Renal cortical epithelial cell (primary cell): ENCODE results near the gene HAND2. TPM values are rescaled to one million over a fixed set of nuclear protein-coding genes. Genes with fewer than 3 reads are reported as not detected.

Experiments
- DNase-seq: peaks from one replicate; pipeline ENCODE4 v3.0.0-alpha.2; 2011; ENCODE audit warnings: low read depth
- total RNA-seq: library from RNA; depleted of rRNA; stranded (reverse); fragments of >200 nt; gene quantifications from 2 replicates; pipeline ENCODE4 v1.2.3, GENCODE V29; 2014

Gene HAND2
- total RNA-seq, 1 donor from 2014 or later, result not detected

- DNase-seq, result no peak
These were observed 6.9 kb upstream of the HAND2 start for GRCh38 chr4:173536808-173537429.

DNA sequence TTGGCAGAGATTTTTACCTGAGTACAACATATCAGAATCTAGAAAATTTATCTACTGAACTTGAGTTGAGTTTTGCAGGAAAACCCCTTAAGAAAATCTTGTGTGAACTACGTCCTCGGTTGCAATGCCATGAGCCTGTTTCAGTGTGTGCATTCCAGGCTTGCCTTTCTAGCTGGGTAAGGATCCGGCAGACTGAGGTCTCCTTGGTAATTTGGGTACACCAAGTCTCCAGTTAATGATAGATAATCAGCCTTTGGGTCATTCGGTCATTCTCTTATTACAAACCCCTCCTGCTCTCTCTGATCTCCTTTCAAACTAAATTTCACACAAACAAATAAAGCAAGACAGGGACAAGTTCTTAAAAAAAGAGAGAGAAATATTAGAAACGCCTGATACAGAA, 5.9 kb upstream of the HAND2 start:
- DNase-seq, result no peak

- no peak for DNase-seq
These were observed 5.3 kb upstream of the HAND2 start for GRCh38 chr4:173535165-173535902.

GRCh38 chr4:173534434-173534833, 4.4 kb upstream of the HAND2 start:
- no peak for DNase-seq

DNA sequence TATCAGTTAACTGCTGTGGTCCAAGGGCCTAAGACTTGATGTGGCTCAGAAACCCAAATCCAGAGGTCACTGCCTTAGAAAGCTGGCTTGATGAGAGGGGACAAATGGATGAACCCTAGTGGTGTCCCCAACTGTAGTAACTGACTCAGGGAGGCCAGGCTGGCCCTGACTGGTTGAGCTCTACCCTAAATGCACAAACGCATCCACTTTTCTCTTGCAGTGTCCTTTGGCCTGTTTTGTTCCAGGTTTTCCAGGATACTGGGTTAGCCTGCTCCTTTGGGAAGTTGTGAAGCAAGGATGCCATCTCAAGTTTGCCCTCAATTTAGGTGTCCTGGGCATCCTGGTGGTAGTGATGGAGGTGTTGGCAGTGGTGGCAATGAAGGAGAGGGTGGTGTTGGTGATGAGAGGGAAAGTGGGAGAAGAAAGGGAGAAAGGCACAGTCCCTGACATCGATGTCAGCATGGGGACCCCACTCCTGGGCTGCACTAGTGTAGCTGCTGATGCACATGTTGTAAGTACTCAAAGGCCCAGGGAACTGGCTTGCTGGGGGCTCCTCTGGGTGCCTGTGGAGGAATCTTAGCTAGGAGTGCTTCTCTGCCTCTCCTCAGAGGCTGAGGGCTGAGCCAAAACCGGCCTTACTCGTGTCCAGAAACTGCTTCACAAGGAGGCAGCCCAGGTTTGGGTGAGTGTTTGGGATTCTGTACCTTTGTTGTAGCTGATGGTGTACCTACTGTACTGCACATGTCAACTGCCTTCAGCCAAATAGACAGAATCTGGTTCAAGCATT, 2.9 kb upstream of the HAND2 start:
- DNase-seq, result no peak

GRCh38 chr4:173531086-173531965, 1.3 kb upstream of the HAND2 start:
- DNase-seq, result no peak

GRCh38 chr4:173530326-173531085, 477 bp upstream of the HAND2 start:
- DNase-seq, result no peak

- no peak for DNase-seq
These were observed 1.4 kb downstream of the HAND2 start for GRCh38 chr4:173528378-173529321.

- no peak for DNase-seq
These were observed 2.7 kb downstream of the HAND2 start for GRCh38 chr4:173527103-173527891.

DNA sequence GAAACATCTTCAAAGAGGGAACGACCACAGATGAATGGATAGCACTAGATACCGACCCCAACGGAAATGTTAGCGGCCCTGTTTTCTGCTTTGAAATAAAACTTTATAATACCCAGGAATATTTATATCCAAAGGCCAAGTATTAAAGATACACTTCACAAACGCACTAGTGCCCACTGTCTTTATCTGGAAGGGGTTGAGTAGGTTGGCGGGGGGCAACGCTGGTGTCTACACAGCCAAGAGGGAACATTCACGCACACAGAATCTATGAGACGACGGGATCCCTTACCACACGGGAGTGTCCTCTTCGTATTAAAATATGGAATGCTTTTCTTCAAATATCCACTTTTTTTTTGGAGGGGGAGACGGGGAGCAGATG, 3.3 kb downstream of the HAND2 start:
- no peak for DNase-seq

DNA sequence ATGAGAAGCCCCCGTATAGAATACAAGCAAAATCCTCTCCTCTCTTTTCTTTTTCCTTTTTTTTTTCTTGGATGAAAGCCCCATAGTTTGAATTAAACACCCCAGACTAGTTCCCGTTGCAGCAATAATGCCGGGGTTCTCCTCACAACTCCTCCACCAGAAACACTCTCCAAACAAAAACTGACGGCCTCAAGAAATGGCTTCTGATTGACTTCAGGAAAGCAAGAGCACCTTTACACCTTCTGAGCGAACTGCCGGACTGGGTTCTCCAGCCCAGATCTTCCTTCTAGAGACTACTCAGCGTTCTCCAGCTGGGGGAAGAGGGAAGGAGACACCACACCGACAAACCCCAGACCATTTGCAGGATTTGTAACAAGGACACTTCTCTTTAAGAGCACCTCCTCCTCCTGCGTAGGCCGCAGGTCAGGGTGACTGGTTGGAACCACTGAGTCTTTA, 4.0 kb downstream of the HAND2 start:
- DNase-seq, result no peak

DNA sequence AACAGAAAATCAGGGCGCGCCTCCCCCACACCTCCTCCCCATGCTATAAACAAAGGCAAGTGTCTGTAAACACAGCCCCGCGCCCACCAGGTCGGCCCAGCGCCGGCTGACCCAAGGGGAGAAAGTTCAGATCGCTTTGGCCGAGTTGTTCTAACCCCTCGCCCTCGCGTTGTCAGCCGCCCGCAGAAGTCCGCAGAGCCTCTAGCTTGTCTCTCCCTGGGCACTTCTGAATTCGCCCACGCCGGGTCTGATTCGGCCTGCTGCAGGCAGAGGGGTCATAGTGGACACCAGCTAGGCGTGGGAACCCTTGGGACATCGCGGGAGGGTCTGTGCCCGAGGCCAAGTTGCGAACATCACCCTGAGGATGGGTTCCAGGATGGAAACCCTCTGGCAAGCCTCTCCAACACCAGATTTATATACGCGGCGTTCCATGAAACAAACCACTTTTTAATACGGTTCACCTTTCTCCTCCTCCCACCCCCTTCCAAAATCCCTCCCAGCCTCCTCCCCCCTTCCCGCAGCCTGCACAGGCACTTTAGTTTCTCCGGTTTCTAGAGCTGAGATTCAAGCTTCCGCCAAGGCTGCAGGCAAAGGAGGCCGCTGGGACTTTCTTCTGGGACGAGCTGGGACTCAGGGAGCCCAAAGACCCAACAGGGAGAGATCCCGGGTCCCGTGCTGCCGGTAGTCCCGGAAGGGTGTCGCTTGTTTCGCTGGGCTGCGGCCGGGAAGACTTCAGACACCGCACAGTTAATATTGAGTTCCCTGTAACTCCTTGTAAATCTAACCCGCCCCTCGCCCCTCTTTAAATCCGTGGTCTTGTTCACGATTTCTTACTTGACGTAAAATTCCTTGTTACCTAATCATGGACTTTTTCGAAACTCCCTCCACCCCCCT, 4.7 kb downstream of the HAND2 start:
- no peak for DNase-seq

DNA sequence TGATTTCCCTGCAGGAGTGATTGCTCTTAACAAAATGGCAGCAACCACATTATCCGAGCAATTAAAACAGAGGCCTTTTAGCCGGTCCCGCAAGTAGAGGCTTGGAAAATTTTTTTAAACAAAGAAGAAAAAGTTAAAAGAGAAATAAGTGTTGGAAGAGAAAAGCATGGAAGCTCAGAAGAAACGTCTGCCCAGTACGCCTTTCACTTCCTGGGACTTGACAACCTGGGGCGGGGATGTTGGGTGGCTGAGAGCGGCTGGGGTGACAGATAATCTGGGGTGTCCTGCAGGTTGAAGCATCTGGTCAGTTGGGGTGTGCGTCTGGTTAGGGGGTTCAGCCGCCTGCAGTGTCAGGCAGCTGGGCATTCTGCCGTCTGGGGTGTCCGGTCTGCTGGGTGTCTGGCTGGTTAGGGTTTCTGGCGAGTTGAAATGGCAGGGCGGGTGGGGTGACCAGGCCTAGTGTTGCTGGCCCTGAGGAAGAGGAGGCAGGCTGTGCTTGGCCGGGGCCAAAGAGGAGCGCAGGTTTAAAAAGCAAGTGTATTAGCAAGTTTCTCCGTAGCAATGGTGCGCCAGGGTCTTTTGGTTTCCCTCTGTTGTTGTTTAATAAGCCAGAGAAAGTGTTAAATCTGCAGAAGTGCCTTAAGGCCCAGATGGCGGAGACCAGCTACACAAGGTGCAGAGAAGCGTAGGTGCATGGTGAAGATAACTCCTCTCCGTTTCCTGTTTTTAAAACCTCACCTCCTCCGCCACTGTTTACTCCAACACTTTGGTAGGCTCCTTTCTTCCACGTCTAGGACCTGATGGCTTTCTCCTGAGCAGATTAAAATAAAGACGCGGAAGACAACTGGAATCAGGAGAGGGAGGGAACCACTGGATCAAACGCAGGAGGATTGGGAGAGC, 5.6 kb downstream of the HAND2 start:
- DNase-seq, result no peak

DNA sequence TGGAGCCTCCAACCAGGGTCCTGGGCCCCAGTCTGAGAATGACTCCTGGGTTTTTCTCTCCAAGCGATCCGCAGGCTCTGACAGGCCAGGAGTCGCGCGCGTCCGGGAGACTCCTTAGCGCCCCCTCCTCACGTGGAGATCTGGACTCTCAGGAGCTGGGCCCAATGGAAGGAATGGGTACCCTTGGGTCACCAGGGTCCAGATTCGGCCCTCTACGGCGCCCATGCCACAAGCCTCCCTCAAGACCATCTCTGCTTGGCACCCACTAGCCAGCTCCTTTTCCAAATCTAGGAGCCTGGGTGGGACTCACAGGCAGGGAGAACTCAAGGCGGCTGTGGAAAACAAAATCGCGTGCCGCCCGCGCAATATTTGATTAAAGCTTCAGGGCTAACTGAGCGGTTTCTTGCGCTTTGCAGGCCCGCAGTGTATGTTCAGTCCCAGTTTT, 7.1 kb downstream of the HAND2 start:
- DNase-seq, result no peak

- no peak for DNase-seq
These were observed 7.7 kb downstream of the HAND2 start for GRCh38 chr4:173522160-173522950.
